Osteoblast (primary cell): ENCODE data around the gene UBE3D. TPM values are rescaled to one million over a fixed set of nuclear protein-coding genes. Genes with fewer than 3 reads are reported as not detected.

ENCODE experiments used
- DNase-seq: peaks from one replicate; pipeline ENCODE4 v3.0.0; 2011; ENCODE audit warnings: low spot score, mixed read lengths; ENCODE audit not compliant: insufficient read length; ENCODE audit errors: missing footprints
- H2AFZ ChIP-seq: 2 replicates; pipeline ENCODE4 v1.6.0; 2011; ENCODE audit warnings: mild to moderate bottlenecking, low read length
- H3K27ac ChIP-seq: 2 replicates; pipeline ENCODE4 v1.5.1; 2011; ENCODE audit warnings: mild to moderate bottlenecking, low read depth, low read length, moderate library complexity
- H3K27me3 ChIP-seq: 2 replicates; pipeline ENCODE4 v1.6.0; 2012; ENCODE audit warnings: mild to moderate bottlenecking, control low read depth, inconsistent platforms, low read length, moderate library complexity; ENCODE audit not compliant: insufficient read depth
- H3K36me3 ChIP-seq: 2 replicates; pipeline ENCODE4 v1.5.1; 2011; ENCODE audit warnings: mild to moderate bottlenecking, low read length, control low read depth, moderate library complexity; ENCODE audit not compliant: insufficient read depth
- H3K4me1 ChIP-seq: 2 replicates; pipeline ENCODE4 v1.5.1; 2011; ENCODE audit warnings: mild to moderate bottlenecking, low read length, control low read depth, moderate library complexity; ENCODE audit not compliant: insufficient read depth
- H3K4me2 ChIP-seq: 2 replicates; pipeline ENCODE4 v1.6.0; 2011; ENCODE audit warnings: mild to moderate bottlenecking, low read length; ENCODE audit not compliant: insufficient read depth
- H3K4me3 ChIP-seq: fragments of 200-600 bp; sonication (generic); 3 replicates; pipeline ENCODE4 v1.5.1; 2012; ENCODE audit warnings: mild to moderate bottlenecking, low read length, inconsistent platforms; ENCODE audit not compliant: insufficient read depth
- H3K79me2 ChIP-seq: 2 replicates; pipeline ENCODE4 v1.6.0; 2012; ENCODE audit warnings: mild to moderate bottlenecking, low read length, control low read depth, inconsistent platforms; ENCODE audit not compliant: insufficient read depth
- H3K9me3 ChIP-seq: 2 replicates; pipeline ENCODE4 v1.5.1; 2011; ENCODE audit warnings: low read depth, low read length, control low read depth
- H4K20me1 ChIP-seq: 2 replicates; pipeline ENCODE4 v1.6.0; 2012; ENCODE audit warnings: mild to moderate bottlenecking, low read length, control low read depth; ENCODE audit not compliant: insufficient read depth
- CTCF ChIP-seq: IDR thresholded peaks from 2 replicates; pipeline ENCODE4 v1.5.1; 2011; ENCODE audit warnings: mild to moderate bottlenecking, low read depth, low read length, moderate library complexity; ENCODE audit errors: extremely low read depth
- total RNA-seq: library from RNA; depleted of rRNA; stranded (reverse); fragments of >200 nt; gene quantifications from 2 replicates; pipeline ENCODE4 v1.2.3, GENCODE V29; 2012

The UBE3D gene
- total RNA-seq, 1 donor, result 8.3 TPM

- H3K79me2 ChIP-seq, result peaks cover 56% of the 10 kb centered on the region
- TF ChIP-seq CTCF, result no peak
Measured at GRCh38 chr6:83072726-83073125, 7.1 kb upstream of the UBE3D start.

GRCh38 chr6:83071707-83072106, 6.1 kb upstream of the UBE3D start:
- DNase-seq, result no peak
- peaks cover 57% of the 10 kb centered on the region for H3K79me2 ChIP-seq
- H3K27ac ChIP-seq, result peak overlapping the region; percentile 25
- H3K9me3 ChIP-seq, result no peaks in the 10 kb centered on the region
- H3K4me2 ChIP-seq, result no peak overlapping the region
- no peak overlapping the region for H3K4me3 ChIP-seq
- no peak for TF ChIP-seq CTCF
- no peaks in the 10 kb centered on the region for H3K27me3 ChIP-seq
- H3K36me3 ChIP-seq, result no peaks in the 10 kb centered on the region
- H2AFZ ChIP-seq, result no peak overlapping the region
- H4K20me1 ChIP-seq, result peaks cover 2% of the 10 kb centered on the region
- H3K4me1 ChIP-seq, result peaks cover 9% of the 10 kb centered on the region

More at GRCh38 chr6:83072726-83073125, 7.1 kb upstream of the UBE3D start:
- Histone ChIP-seq H3K4me1 (peaks cover 9% of the 10 kb centered on the region), H3K4me2 (no peak overlapping the region), H3K9me3 (no peaks in the 10 kb centered on the region), H2AFZ (no peak overlapping the region), H3K36me3 (no peaks in the 10 kb centered on the region), H3K27ac (no peak overlapping the region), H3K4me3 (no peak overlapping the region), H3K27me3 (no peaks in the 10 kb centered on the region), H4K20me1 (peaks cover 2% of the 10 kb centered on the region)
- no peak for DNase-seq

GRCh38 chr6:83071023-83071422, 5.4 kb upstream of the UBE3D start:
- Histone ChIP-seq H3K27ac (peak overlapping the region; percentile 25), H3K36me3 (no peaks in the 10 kb centered on the region), H4K20me1 (peaks cover 2% of the 10 kb centered on the region), H3K79me2 (peaks cover 56% of the 10 kb centered on the region), H3K4me1 (peaks cover 10% of the 10 kb centered on the region), H3K4me2 (no peak overlapping the region), H3K4me3 (no peak overlapping the region), H2AFZ (no peak overlapping the region), H3K9me3 (no peaks in the 10 kb centered on the region), H3K27me3 (no peaks in the 10 kb centered on the region)
- no peak for TF ChIP-seq CTCF
- no peak for DNase-seq

- H3K27ac ChIP-seq, result no peak overlapping the region
- H3K4me1 ChIP-seq, result peaks cover 16% of the 10 kb centered on the region
- no peak overlapping the region for H2AFZ ChIP-seq
- no peaks in the 10 kb centered on the region for H3K9me3 ChIP-seq
- no peak overlapping the region for H3K4me3 ChIP-seq
- H3K27me3 ChIP-seq, result no peaks in the 10 kb centered on the region
- peaks cover 2% of the 10 kb centered on the region for H4K20me1 ChIP-seq
- no peak overlapping the region for H3K4me2 ChIP-seq
- peaks cover 54% of the 10 kb centered on the region for H3K79me2 ChIP-seq
- DNase-seq, result no peak
- TF ChIP-seq CTCF, result no peak
- no peaks in the 10 kb centered on the region for H3K36me3 ChIP-seq
Measured at GRCh38 chr6:83069633-83070032, 4.0 kb upstream of the UBE3D start.
